Endothelial cell of umbilical vein (primary cell): ENCODE results near the gene ACSF3.

ENCODE experiments used
- CTCF ChIP-seq, 2 donors: IDR thresholded peaks; 1 replicate in 1 of 2; 2 replicates in 1 of 2; pipeline ENCODE4 v1.5.1; 2011; ENCODE audit warnings: low read length in 2 of 2, mild to moderate bottlenecking in 2 of 2, moderate library complexity in 2 of 2, control low read depth in 1 of 2, inconsistent platforms in 1 of 2, low read depth in 1 of 2; ENCODE audit not compliant: insufficient read depth in 1 of 2; ENCODE audit errors: extremely low read depth in 1 of 2
- EZH2 ChIP-seq: IDR thresholded peaks from 2 replicates; pipeline ENCODE4 v1.6.1; 2012; ENCODE audit warnings: borderline replicate concordance, low read depth, mild to moderate bottlenecking, moderate library complexity, low read length, inconsistent platforms; ENCODE audit not compliant: severe bottlenecking
- FOS ChIP-seq: IDR thresholded peaks from 2 replicates; pipeline ENCODE4 v1.6.1; 2011; ENCODE audit warnings: mild to moderate bottlenecking, low read length, moderate library complexity, borderline replicate concordance; ENCODE audit not compliant: insufficient read depth
- JUN ChIP-seq: IDR thresholded peaks from 2 replicates; pipeline ENCODE4 v1.6.1; 2011; ENCODE audit warnings: borderline replicate concordance, low read depth; ENCODE audit not compliant: insufficient read length, insufficient read depth
- MAX ChIP-seq: IDR thresholded peaks from 2 replicates; pipeline ENCODE4 v1.6.1; 2011; ENCODE audit not compliant: insufficient read depth, insufficient read length
- MYC ChIP-seq: IDR thresholded peaks from one replicate; pipeline ENCODE4 v1.6.1; 2011; ENCODE audit warnings: mild to moderate bottlenecking, low read depth, low read length
- POLR2A ChIP-seq: IDR thresholded peaks from 2 replicates; pipeline ENCODE4 v1.6.1; 2012; ENCODE audit warnings: low read depth, mild to moderate bottlenecking, control low read depth, low read length
- POLR2AphosphoS5 ChIP-seq: IDR thresholded peaks from 2 replicates; pipeline ENCODE4 v1.6.1; 2012; ENCODE audit warnings: low read depth, mild to moderate bottlenecking, control low read depth, low read length, moderate library complexity; ENCODE audit not compliant: insufficient read depth

- TF ChIP-seq POLR2A, result no peak
- TF ChIP-seq CTCF (IDR thresholded peaks at IDR 0.05; ENCODE audit: extremely low read depth in 1 of 2, insufficient read depth in 1 of 2, low read depth in 1 of 2, low read length in 2 of 2), result no peak
- no peak for TF ChIP-seq JUN
- TF ChIP-seq EZH2, result no peak
- no peak for TF ChIP-seq FOS
- TF ChIP-seq POLR2AphosphoS5, result no peak
- no peak for TF ChIP-seq MYC
- no peak for TF ChIP-seq MAX
Measured at GRCh38 chr16:89145406-89146161, 51.9 kb downstream of the ACSF3 start.
